Stimulated activated CD4-positive, alpha-beta T cell treated with anti-CD3 and anti-CD28 coated beads, TNF-alpha, amount 100 ng/mL, for 48 hours (primary cell): ENCODE results near the gene EYA3.
A peak's percentile ranks its signal among the peaks of the same experiment; 100 is the strongest.

Experiments used
- DNase-seq, 3 donors: peaks; one replicate each; pipeline ENCODE4 v3.0.0-alpha.2; 2020; ENCODE audit warnings: low read depth in 3 of 3

The EYA3 gene

GRCh38 chr1:28073867-28074266 is 14.5 kb downstream of the EYA3 start:
- DNase-seq = no peak

GRCh38 chr1:28071813-28072212 is 16.6 kb downstream of the EYA3 start:
- DNase-seq = no peak

GRCh38 chr1:28070725-28071593 is 17.5 kb downstream of the EYA3 start:
- no peak for DNase-seq

- DNase-seq = no peak
Measured at GRCh38 chr1:28067523-28068090, 20.8 kb downstream of the EYA3 start.

GRCh38 chr1:28066393-28067154 is 21.8 kb downstream of the EYA3 start:
- no peak for DNase-seq

GRCh38 chr1:28064064-28064463 is 24.3 kb downstream of the EYA3 start:
- no peak for DNase-seq

GRCh38 chr1:28062806-28063205 is 25.6 kb downstream of the EYA3 start:
- peak in 1 of 3 donors; percentile 9 for DNase-seq

- no peak for DNase-seq
Measured at GRCh38 chr1:28058971-28059878, 29.2 kb downstream of the EYA3 start.

- DNase-seq = no peak
Measured at GRCh38 chr1:28058168-28058567, 30.2 kb downstream of the EYA3 start.

- peak; percentile 46 to 63 (median 47) for DNase-seq
Measured at GRCh38 chr1:28056129-28056925, 32.1 kb downstream of the EYA3 start.

GRCh38 chr1:28050776-28051175 is 37.6 kb downstream of the EYA3 start:
- no peak for DNase-seq

- no peak for DNase-seq
Measured at GRCh38 chr1:28046716-28047115, 41.7 kb downstream of the EYA3 start.

- DNase-seq = no peak
Measured at GRCh38 chr1:28045777-28046176, 42.6 kb downstream of the EYA3 start.

- no peak for DNase-seq
Measured at GRCh38 chr1:28044399-28044798, 44.0 kb downstream of the EYA3 start.

GRCh38 chr1:28039341-28039740 is 49.1 kb downstream of the EYA3 start:
- DNase-seq = no peak

GRCh38 chr1:28037946-28038345 is 50.5 kb downstream of the EYA3 start:
- no peak for DNase-seq

- DNase-seq = no peak
Measured at GRCh38 chr1:28037206-28037605, 51.2 kb downstream of the EYA3 start.

GRCh38 chr1:28036431-28036830 is 52.0 kb downstream of the EYA3 start:
- DNase-seq = no peak

- no peak for DNase-seq
Measured at GRCh38 chr1:28035420-28035819, 53.0 kb downstream of the EYA3 start.

- no peak for DNase-seq
Measured at GRCh38 chr1:28032281-28032680, 56.1 kb downstream of the EYA3 start.

- DNase-seq = no peak
Measured at GRCh38 chr1:28031173-28031572, 57.2 kb downstream of the EYA3 start.
